Sigmoid colon (tissue), 3 donors: ENCODE measurements around the gene LRRC8A.

Experiments used
- POLR2A ChIP-seq, 2 donors: fragments of 450-650 bp; IDR thresholded peaks; one replicate each; pipeline ENCODE4 v1.6.1; 2016; ENCODE audit warnings: antibody characterized with exemption in 2 of 2, mild to moderate bottlenecking in 2 of 2, moderate library complexity in 2 of 2
- TF ChIP-seq, protein P1 (sequence below), 4 experiments: fragments of 450-650 bp in 3 of 4; fragments of 200-600 bp in 1 of 4; IDR thresholded peaks; one replicate each; pipeline ENCODE4 v1.5.1; 2016 to 2019; ENCODE audit warnings: antibody characterized with exemption in 4 of 4, mild to moderate bottlenecking in 3 of 4, moderate library complexity in 2 of 4

- TF ChIP-seq, protein P1, sequence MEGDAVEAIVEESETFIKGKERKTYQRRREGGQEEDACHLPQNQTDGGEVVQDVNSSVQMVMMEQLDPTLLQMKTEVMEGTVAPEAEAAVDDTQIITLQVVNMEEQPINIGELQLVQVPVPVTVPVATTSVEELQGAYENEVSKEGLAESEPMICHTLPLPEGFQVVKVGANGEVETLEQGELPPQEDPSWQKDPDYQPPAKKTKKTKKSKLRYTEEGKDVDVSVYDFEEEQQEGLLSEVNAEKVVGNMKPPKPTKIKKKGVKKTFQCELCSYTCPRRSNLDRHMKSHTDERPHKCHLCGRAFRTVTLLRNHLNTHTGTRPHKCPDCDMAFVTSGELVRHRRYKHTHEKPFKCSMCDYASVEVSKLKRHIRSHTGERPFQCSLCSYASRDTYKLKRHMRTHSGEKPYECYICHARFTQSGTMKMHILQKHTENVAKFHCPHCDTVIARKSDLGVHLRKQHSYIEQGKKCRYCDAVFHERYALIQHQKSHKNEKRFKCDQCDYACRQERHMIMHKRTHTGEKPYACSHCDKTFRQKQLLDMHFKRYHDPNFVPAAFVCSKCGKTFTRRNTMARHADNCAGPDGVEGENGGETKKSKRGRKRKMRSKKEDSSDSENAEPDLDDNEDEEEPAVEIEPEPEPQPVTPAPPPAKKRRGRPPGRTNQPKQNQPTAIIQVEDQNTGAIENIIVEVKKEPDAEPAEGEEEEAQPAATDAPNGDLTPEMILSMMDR (IDR thresholded peaks at IDR 0.05) = no peak
- TF ChIP-seq POLR2A (IDR thresholded peaks at IDR 0.05) = no peak
These were observed 19.9 kb downstream of the LRRC8A start for GRCh38 chr9:128901822-128902221.
